Endothelial cell of umbilical vein (primary cell): ENCODE results near the gene TUFT1. TPM values are rescaled to one million over a fixed set of nuclear protein-coding genes. Genes with fewer than 3 reads are reported as not detected.

ENCODE experiments used
- BruUV-seq: library from RNA; stranded (reverse); fragments of 400-500 nt; replicated peaks from 2 replicates; lab custom pipeline; 2021; lab: Mats Ljungman, UMichigan
- CTCF ChIA-PET: fragments of 300-600, 350-600 bp; sonication (Branson Sonifier 250); formaldehyde crosslinking; loops from one replicate; lab custom pipeline; 2021; ENCODE audit warnings: antibody characterized with exemption, inconsistent platforms; lab: Charles Lee
- POLR2A ChIA-PET: fragments of 300-600, 350-600 bp; sonication (Branson Sonifier 250); formaldehyde crosslinking; loops from one replicate; lab custom pipeline; 2021; ENCODE audit warnings: antibody characterized with exemption, inconsistent platforms; lab: Charles Lee
- DNase-seq: peaks from one replicate; pipeline ENCODE4 v3.0.0-alpha.2; 2011; ENCODE audit warnings: low read depth, low spot score
- FAIRE-seq: peaks from 2 replicates; lab custom pipeline; 2011; peaks lifted over from hg19 to GRCh38; lab: Jason Lieb, UNC
- H2AFZ ChIP-seq: 2 replicates; pipeline ENCODE4 v1.6.0; 2012; ENCODE audit warnings: low read depth, low read length, control low read depth, inconsistent platforms
- H3K27ac ChIP-seq: 2 replicates; pipeline ENCODE4 v1.5.1; 2011; ENCODE audit warnings: low read depth, mild to moderate bottlenecking, control low read depth, low read length, moderate library complexity; ENCODE audit not compliant: insufficient read depth
- H3K27me3 ChIP-seq, 2 experiments: 2 replicates each; pipeline versions ENCODE4 v1.6.0 to v1.6.1; 2011; ENCODE audit warnings: low read length in 2 of 2, mixed read lengths in 1 of 2; ENCODE audit not compliant: control insufficient read depth in 2 of 2, insufficient read depth in 2 of 2
- H3K36me3 ChIP-seq, 2 experiments: 2 replicates in 1 of 2; 3 replicates in 1 of 2; pipeline ENCODE4 v1.5.1; 2011; ENCODE audit warnings: low read length in 2 of 2, mild to moderate bottlenecking in 1 of 2, moderate library complexity in 1 of 2; ENCODE audit not compliant: control insufficient read depth in 2 of 2, insufficient read depth in 2 of 2; ENCODE audit errors: extremely low read depth in 1 of 2
- H3K4me1 ChIP-seq: 3 replicates; pipeline ENCODE4 v1.5.1; 2011; ENCODE audit warnings: mild to moderate bottlenecking, low read length; ENCODE audit not compliant: control insufficient read depth, insufficient read depth; ENCODE audit errors: extremely low read depth
- H3K4me2 ChIP-seq: 2 replicates; pipeline ENCODE4 v1.6.1; 2011; ENCODE audit warnings: low read length, control low read depth, mixed read lengths; ENCODE audit not compliant: insufficient read depth
- H3K4me3 ChIP-seq, 3 experiments: fragments of 200-600 bp in 1 of 3; sonication (generic), shearing (Covaris generic) in 1 of 3; replicated peaks in 1 of 3; 2 replicates each; pipeline ENCODE4 v1.5.1; 2011 to 2016; ENCODE audit warnings: control low read depth in 3 of 3, low read length in 3 of 3, mild to moderate bottlenecking in 2 of 3, inconsistent platforms in 1 of 3, low read depth in 1 of 3, moderate library complexity in 1 of 3; ENCODE audit not compliant: insufficient read depth in 1 of 3
- H3K79me2 ChIP-seq: 2 replicates; pipeline ENCODE4 v1.6.0; 2012; ENCODE audit warnings: low read length, inconsistent platforms; ENCODE audit not compliant: control insufficient read depth, insufficient read depth
- H3K9ac ChIP-seq: replicated peaks from 2 replicates; pipeline ENCODE3; 2011; ENCODE audit warnings: low read length, control low read depth; ENCODE audit not compliant: insufficient read depth; ENCODE audit errors: extremely low read depth
- H3K9me1 ChIP-seq: replicated peaks from 3 replicates; pipeline ENCODE4 v1.6.0; 2011; ENCODE audit warnings: mild to moderate bottlenecking, low read length; ENCODE audit not compliant: control insufficient read depth, insufficient read depth; ENCODE audit errors: extremely low read depth
- H3K9me3 ChIP-seq: replicated peaks from 2 replicates; pipeline ENCODE4 v1.5.1; 2012; ENCODE audit warnings: low read length, inconsistent platforms; ENCODE audit not compliant: control insufficient read depth, insufficient read depth
- H4K20me1 ChIP-seq: replicated peaks from 2 replicates; pipeline ENCODE3; 2011; ENCODE audit warnings: mild to moderate bottlenecking, low read length; ENCODE audit not compliant: control insufficient read depth, insufficient read depth; ENCODE audit errors: extremely low read depth
- CTCF ChIP-seq, 2 donors: IDR thresholded peaks; 1 replicate in 1 of 2; 2 replicates in 1 of 2; pipeline ENCODE4 v1.5.1; 2011; ENCODE audit warnings: low read length in 2 of 2, mild to moderate bottlenecking in 2 of 2, moderate library complexity in 2 of 2, control low read depth in 1 of 2, inconsistent platforms in 1 of 2, low read depth in 1 of 2; ENCODE audit not compliant: insufficient read depth in 1 of 2; ENCODE audit errors: extremely low read depth in 1 of 2
- EZH2 ChIP-seq: IDR thresholded peaks from 2 replicates; pipeline ENCODE4 v1.6.1; 2012; ENCODE audit warnings: borderline replicate concordance, low read depth, mild to moderate bottlenecking, moderate library complexity, low read length, inconsistent platforms; ENCODE audit not compliant: severe bottlenecking
- FOS ChIP-seq: IDR thresholded peaks from 2 replicates; pipeline ENCODE4 v1.6.1; 2011; ENCODE audit warnings: mild to moderate bottlenecking, low read length, moderate library complexity, borderline replicate concordance; ENCODE audit not compliant: insufficient read depth
- GATA2 ChIP-seq: IDR thresholded peaks from 2 replicates; pipeline ENCODE4 v1.7.0; 2011; ENCODE audit warnings: low read depth, mild to moderate bottlenecking, moderate library complexity, mixed read lengths, low read length; ENCODE audit not compliant: insufficient read length, insufficient read depth
- JUN ChIP-seq: IDR thresholded peaks from 2 replicates; pipeline ENCODE4 v1.6.1; 2011; ENCODE audit warnings: borderline replicate concordance, low read depth; ENCODE audit not compliant: insufficient read length, insufficient read depth
- MAX ChIP-seq: IDR thresholded peaks from 2 replicates; pipeline ENCODE4 v1.6.1; 2011; ENCODE audit not compliant: insufficient read depth, insufficient read length
- MYC ChIP-seq: IDR thresholded peaks from one replicate; pipeline ENCODE4 v1.6.1; 2011; ENCODE audit warnings: mild to moderate bottlenecking, low read depth, low read length
- POLR2A ChIP-seq: IDR thresholded peaks from 2 replicates; pipeline ENCODE4 v1.6.1; 2012; ENCODE audit warnings: low read depth, mild to moderate bottlenecking, control low read depth, low read length
- POLR2AphosphoS5 ChIP-seq: IDR thresholded peaks from 2 replicates; pipeline ENCODE4 v1.6.1; 2012; ENCODE audit warnings: low read depth, mild to moderate bottlenecking, control low read depth, low read length, moderate library complexity; ENCODE audit not compliant: insufficient read depth
- dilution Hi-C: fragments of 300-500 bp; cut with MboI; formaldehyde crosslinking; loops from one replicate; pipeline ENCODE4 v1.15.0; 2019; ENCODE audit warnings: low sequenced_read_pairs; ENCODE audit not compliant: extremely low pct_ligation_motif_present
- intact Hi-C: fragments of 100-400 bp; cut with micrococcal nuclease; formaldehyde crosslinking; loops from one replicate; pipeline ENCODE4 v1.10.0; 2022
- polyA plus RNA-seq, 4 experiments: library from polyadenylated mRNA; depleted of rRNA in 3 of 4; stranded (reverse) in 3 of 4; unstranded in 1 of 4; fragments of >200 nt; gene quantifications; 2 replicates each; pipeline versions ENCODE4 v1.2.1 to v1.2.3, GENCODE V29; 2011 to 2012; ENCODE audit warnings: missing spikeins in 1 of 4
- total RNA-seq: library from RNA; stranded (reverse); gene quantifications from 2 replicates; pipeline ENCODE4 v1.2.3, GENCODE V29; 2021

TUFT1 gene
- total and polyA plus RNA-seq, 2 donors (not counting 3 experiments of a cell fraction or from before 2014, with no cell fraction given): 4.3 to 5.1 TPM

- H3K9ac ChIP-seq: no peak overlapping the region
- no TSS peak for BruUV-seq
- CTCF ChIA-PET: no interaction called here
Observed at GRCh38 chr1:151513626-151514121, 26.4 kb upstream of the TUFT1 start.

More at GRCh38 chr1:151513626-151514121, 26.4 kb upstream of the TUFT1 start:
- Histone ChIP-seq H3K4me1 (peaks cover 12% of the 10 kb centered on the region), H3K36me3 (no peaks in the 10 kb centered on the region), H3K9me3 (no peaks in the 10 kb centered on the region), H4K20me1 (no peaks in the 10 kb centered on the region), H3K4me3 (no peak overlapping the region), H3K79me2 (no peaks in the 10 kb centered on the region), H2AFZ (no peak overlapping the region), H3K27ac (no peak overlapping the region), H3K9me1 (no peaks in the 10 kb centered on the region), H3K4me2 (no peak overlapping the region), H3K27me3 (peaks cover 0 to 2% of the 10 kb centered on the region in 2 experiments)
- FAIRE-seq: peak; percentile 81
- intact Hi-C loops: no loop called here
- POLR2A ChIA-PET: no interaction called here
- dilution Hi-C loops: no loop called here
- no peak for DNase-seq
- TF ChIP-seq CTCF (IDR thresholded peaks at IDR 0.05; ENCODE audit: extremely low read depth in 1 of 2, insufficient read depth in 1 of 2, low read depth in 1 of 2, low read length in 2 of 2): no peak
- no peak for TF ChIP-seq EZH2
- TF ChIP-seq POLR2A: no peak
- no peak for TF ChIP-seq POLR2AphosphoS5
- TF ChIP-seq FOS: no peak
- TF ChIP-seq GATA2: no peak
- TF ChIP-seq MYC: no peak
- no peak for TF ChIP-seq JUN
- TF ChIP-seq MAX: no peak
